Kidney glomerular epithelial cell (primary cell): ENCODE data around the gene KRT3.
"Not testable (repeated sequence)": the region's sequence is repeated elsewhere in the genome, so short reads cannot be mapped to it uniquely, and the experiment has no call there.

Source experiments
- DNase-seq: peaks from one replicate; lab custom pipeline; 2025; lab: John Stamatoyannopoulos, UW

KRT3 gene

DNA sequence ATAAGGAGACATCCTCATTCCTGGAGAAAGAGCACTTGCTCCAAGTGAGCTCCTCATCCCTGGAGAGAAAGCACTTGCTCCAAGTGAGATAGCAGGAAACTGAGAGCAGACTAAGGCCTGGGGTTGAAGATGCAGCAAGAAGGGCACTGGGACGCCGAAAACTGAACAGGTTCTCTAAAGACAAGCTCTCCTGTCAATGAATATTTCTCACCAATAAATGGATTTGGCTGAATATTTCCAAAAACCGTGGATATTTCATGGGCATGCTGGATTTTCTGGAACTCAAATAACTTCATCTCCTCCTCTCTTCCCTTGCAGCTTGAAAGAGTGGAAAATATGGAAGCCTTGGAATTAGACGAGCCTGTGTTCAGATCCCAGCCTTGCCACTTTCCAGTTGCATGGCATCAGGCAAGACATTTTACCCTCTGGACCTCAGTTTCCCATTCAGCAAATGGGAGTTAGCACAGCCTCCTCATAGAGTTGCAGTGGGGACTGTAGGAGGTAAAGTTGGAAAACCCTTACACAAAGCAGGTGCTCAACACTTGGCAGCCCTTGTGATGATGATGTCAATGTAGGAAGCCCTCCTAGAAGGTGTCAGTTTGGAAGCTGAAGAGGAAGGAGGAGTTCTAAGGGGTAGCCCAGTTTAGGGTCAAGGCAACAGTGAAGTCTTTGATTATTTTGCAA, 14.4 kb downstream of the KRT3 start:
- DNase-seq = no peak

DNA sequence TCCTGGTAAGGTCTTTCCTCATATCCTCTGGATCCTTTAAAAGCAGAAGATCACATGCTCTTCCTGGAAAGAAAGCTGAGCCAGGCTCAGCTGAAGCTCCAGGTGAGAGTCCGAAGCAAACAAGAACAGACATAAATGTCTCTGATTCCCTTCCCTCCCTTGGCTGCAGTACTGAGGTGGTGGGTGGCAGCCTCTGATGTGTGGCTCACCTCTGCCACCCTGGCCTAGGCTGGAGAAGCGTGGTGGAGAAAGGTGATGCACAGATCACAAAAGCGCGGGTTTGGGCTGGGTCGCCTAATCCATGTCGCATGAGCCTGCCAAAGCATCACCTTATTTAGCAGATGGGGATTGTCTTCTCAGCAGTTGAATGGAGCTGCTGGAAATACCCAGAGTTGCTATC, 16.0 kb downstream of the KRT3 start:
- no peak for DNase-seq

DNA sequence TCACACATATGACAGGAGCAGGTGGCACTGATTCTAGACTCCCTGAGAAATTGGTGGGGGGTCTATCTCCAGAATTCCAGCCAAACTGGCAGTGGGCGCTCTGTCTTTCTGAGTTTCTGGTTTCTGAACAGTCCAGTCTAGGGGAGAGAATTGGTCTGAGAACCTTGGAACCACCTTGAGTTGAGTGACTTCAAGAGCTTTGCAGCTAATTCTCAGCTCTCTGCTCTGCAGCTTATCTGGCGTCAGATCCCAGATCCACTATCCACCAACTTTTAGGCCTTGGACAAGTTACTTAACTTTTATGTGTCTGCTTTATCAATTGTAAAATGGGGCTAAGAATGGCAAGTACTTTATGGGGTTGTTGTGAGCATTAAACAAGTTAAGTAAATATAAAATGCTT, 17.1 kb downstream of the KRT3 start:
- DNase-seq = no peak

DNA sequence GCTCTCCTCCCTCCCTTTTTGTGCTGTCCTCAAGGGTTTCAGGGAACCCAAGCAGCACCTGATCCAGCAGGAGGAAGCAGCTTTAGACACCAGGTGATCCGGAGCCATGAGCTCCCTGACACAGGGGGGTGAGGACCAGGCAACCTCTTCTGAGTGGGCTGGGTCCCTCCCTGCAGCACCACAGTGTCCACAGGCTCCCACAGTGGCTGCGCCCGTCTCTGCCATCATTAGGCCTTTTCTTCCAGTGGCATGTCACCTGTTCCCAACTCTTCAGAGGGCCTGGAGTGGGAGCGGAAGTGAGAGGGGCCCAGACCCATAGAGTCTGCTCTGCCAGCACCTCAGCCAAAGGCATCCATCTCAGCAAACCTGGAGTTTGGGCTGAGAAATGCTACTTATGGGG, 18.4 kb downstream of the KRT3 start:
- DNase-seq = no peak

DNA sequence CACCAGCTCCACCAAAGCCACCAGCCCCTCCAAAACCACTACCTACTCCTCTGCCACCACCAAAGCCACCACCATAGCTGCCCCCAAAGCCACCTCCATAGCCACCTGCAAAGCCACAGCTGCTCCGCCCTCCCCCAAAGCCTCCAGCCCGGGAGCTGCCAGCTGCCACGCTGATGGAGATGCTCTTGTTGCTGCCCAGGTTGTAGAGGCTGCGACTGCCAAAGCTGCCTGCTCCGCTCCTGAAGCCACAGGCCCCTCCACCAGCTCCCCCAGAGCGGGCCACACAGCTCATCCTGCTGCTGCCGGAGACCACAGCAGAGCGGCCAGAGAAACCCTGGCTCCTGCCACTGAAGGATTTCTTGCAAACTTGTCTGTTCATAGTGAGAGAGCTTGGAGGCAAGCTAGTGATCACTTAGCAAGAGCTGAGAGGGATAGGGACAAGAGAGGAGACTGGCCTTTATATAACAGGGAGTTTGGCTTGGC, 19.0 kb downstream of the KRT3 start, which contains the start of gene KRT76:
KRT76 (minus strand) TSS at position 433 of the 483 bp plus-strand sequence; CDS start at position 379, 54 bp downstream.
- DNase-seq = no peak

- no peak for DNase-seq
Observed at GRCh38 chr12:52776435-52776834, 19.5 kb downstream of the KRT3 start.

DNA sequence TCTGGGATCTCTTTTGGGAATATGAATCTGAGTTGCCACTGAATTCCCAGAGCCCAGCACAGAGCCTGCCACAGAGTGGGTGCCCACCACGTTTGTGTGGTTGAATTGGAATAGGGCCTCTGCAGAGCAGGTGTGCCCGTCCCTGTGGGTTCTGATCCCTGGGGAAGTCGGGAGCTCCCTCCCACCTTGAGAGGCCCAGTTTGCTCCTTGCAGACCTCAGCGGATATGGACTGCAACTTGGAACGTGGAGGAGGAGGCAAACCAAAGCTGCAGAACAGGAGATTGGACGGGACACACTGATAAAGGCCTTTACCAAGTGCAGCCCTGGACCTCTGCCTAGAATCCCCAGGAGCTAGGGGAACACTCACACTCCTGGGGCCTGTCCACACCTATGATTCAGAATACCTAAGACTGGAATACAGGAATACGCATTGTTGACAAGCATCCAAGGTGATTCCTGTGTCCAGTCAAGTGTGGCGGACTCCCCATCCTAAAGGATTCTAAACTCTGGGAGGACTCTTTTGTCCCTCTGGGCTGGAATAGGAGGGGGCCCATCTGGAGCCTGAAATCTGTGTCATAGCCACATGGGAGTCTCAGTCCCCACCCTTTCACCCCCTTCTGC, 21.2 kb downstream of the KRT3 start:
- DNase-seq = peak; percentile 31

DNA sequence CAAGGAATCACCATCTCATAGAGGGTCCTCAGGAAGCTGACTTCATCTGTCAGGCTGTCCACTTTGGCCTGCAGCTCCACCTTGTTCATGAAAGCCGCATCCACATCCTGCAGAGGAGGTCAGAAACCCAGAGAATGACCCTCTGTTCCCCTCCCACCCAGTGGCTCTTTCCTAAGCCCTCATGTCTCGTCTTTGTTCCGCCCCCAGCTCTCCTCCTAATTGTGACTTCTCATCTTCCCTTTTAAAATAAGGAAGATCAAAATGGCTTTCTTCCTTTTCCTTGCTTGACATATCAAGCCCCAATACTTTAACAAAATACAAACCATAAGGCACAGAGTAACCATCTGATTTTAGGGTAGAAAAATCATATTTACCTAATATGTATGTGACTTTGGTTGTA, 23.1 kb downstream of the KRT3 start:
- no peak for DNase-seq

- DNase-seq = no peak
Observed at GRCh38 chr12:52772188-52772587, 23.7 kb downstream of the KRT3 start.

DNA sequence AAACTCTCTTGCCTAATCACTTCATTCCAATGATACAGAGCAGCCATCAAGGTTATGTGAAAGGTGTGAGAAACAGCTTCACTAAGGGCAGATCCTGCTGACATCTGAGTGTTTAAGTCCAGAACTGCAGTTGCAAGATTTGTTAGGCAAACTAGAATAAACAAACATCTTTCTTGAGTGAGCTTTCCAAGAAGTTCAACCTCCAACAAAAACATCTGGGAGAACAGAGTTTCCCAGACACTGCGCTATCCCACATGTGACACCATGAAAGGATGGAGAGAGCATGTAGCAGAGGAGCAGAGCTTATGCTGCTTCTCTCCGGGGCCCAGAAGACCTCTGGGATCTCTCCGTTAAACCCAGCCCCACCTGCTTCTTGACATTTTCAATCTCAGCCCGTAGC, 24.4 kb downstream of the KRT3 start:
- no peak for DNase-seq

DNA sequence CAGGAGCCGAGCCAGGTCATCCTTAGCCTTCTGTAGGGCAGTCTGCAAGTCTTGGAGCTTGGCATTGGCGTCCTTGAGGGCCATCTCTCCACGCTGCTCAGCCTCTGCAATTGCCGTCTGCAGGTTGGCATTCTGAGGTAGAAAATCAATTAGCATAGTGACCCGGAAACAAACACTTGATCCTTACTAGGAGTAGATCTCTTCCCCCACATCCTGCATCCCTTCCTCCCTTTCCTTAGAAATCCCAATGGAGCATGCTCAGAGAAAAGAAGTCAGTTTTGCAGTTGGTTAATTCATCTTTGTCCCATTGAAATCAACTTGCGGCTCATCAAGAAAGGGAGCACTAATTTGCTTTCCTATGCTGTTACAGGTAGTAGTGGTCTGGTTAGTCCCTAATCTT, 24.8 kb downstream of the KRT3 start:
- DNase-seq = no peak

GRCh38 chr12:52769946-52770345, 26.0 kb downstream of the KRT3 start:
- no peak for DNase-seq

DNA sequence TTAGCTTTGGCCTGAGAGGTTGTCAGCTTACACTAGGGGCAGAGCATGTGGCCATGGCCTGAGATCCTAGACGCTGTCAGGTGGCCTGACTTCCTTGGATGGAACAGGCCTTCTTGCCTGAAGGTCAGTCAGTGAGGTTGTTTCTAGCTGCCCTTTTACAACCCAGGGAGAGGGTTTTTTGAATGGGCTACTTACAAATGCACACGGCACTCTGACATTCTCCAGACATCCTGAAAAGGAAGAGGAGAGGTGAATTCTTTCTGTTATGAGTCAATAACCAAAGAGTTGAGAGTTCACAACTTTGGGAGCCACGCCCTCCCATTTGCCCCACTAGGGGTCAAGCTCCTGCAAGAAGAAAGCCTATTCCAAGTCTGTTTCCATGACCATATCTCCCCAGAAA, 26.6 kb downstream of the KRT3 start:
- DNase-seq = no peak

DNA sequence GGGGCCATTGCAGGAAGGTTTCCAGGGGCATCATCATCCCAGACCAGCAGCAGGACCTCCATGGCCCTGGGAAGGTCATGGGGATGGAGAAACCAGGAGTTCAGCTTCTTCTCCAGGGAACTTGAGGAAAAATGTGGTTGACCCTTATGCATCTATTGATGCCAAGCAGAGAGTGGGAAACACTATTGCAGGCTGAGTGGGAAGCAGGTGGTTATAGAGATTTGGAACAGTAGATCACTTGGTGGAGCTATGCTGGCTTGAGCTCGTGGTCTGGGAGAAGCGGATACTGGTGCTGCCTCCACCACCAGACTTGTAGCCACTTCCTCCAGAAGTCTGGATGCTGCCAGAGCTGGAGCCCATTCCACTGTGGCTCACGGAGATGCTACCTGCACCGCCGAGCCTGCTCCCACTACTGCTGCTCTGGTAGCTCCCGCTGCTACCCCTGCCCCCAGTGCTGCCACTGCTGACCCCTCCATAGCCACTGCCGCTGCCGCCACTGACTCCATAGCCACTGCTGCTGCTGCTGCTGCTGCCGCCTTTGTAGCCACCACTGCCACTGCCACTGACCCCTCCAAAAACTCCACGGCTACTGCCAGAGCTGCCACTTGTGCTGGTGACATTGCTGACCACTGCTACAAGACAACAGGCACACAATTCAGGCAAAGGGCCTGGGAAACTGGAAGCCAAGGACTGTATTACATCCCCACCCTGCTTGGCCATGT, 27.3 kb downstream of the KRT3 start:
- no peak for DNase-seq

- no peak for DNase-seq
Observed at GRCh38 chr12:52767427-52767826, 28.5 kb downstream of the KRT3 start.

DNA sequence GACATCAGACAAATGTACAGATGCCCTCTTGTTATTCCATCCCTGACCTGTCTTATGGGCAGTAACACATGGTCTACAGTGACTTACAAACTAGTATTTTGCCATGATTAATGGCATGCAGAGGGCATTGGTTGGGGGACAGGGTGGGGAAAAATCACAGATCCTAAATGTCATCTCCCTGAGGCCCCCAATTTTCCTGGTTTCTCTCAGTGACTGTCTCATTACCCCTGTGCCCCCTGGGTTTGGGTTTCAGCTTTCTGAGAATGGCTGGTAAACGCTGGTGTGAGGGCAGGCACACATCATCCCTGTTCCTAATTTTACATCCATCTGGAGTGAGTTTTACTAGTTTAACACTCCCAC, 28.9 kb downstream of the KRT3 start:
- DNase-seq = no peak

DNA sequence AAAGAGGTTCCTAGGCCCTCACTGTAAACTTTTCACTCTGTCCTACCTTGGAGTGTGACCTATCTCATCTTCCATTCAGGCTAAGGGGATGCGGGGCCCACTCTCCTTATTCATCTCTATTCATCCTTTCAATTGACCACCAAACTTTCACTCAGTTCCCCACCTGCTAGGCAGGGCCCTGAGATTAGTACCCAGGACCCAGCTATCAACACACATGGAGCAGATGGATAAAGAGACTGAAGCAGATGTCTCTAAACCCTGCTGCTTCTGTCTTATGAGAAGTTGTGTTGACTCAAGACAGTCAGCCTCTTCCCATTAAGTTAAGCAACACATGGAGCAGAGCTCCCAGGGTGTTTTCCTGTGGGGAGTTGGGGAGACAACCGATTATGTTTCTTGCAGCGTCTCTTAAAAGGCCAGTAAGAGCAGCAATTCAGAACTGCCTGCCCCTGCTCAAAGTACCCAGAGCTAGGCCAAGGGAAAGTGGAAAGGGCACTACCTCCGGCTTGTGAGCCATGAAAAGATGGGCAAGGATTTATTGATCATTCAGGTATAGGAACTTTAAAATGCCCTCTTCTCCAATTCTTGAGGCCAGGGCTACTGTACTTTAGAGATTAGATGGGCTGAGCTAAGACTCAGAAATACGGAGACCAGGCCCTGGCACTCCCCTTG, 29.4 kb downstream of the KRT3 start:
- no peak for DNase-seq

GRCh38 chr12:52765702-52766101, 30.2 kb downstream of the KRT3 start:
- no peak for DNase-seq

GRCh38 chr12:52763991-52764390, 31.9 kb downstream of the KRT3 start:
- DNase-seq = no peak

DNA sequence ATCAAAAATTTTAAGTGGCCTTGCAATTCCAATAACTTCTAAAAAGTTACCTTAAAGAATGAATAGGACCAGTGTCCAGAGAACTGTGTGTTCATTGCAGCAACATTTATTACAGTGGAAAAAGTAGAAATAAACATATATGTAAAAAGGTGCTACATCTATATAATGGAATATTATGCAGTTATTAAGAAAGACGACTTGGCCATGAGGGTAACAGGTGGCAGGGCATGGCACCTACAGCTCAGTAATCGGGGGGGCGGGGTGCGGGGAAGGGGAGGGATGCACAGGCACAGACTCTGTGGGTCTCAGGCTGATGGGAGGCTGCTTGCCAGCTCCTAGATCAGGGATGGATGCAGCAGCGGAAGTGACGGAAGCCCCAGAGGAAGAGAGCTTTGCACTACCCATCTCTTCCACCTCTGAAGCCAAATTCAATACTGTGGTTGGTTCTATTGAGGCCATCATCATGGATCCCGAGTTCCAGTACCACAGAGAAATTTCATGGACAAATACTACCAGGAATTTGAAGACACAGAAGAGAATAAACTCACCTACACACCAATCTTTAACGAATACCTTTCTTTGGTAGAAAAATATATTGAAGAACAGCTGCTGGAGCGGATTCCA, 32.8 kb downstream of the KRT3 start:
- DNase-seq = no peak

GRCh38 chr12:52761802-52762201, 34.1 kb downstream of the KRT3 start:
- DNase-seq = no peak

DNA sequence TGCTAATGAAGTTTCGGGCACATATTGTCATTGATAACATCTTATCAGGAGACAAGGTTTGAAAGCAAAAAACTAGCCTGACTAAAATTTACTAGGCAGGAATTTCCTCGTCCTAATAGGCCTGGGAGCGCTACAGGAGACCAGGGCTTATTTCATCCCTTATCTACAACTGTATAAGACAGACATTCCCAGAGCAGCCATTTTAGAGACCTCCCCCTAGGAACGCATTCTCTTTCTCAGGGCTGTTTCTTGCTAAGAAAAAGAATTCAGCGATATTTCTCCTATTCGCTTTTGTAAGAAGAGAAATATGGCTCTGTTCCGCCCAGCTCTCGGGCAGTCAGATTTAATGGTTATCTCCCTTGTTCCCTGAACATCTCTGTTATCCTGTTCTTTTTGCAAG, 34.7 kb downstream of the KRT3 start:
- not testable (repeated sequence) for DNase-seq
